Stimulated activated CD4-positive, alpha-beta T cell treated with anti-CD3 and anti-CD28 coated beads, Interleukin-4, amount 100 ng/mL, for 48 hours (primary cell): ENCODE results near the gene CDKN1A.
"Not testable (repeated sequence)": the region's sequence is repeated elsewhere in the genome, so short reads cannot be mapped to it uniquely, and the experiment has no call there.

ENCODE experiments used
- DNase-seq, 2 donors: peaks; one replicate each; pipeline ENCODE4 v3.0.0-alpha.2; 2020; ENCODE audit warnings: low read depth in 2 of 2

The CDKN1A gene

DNA sequence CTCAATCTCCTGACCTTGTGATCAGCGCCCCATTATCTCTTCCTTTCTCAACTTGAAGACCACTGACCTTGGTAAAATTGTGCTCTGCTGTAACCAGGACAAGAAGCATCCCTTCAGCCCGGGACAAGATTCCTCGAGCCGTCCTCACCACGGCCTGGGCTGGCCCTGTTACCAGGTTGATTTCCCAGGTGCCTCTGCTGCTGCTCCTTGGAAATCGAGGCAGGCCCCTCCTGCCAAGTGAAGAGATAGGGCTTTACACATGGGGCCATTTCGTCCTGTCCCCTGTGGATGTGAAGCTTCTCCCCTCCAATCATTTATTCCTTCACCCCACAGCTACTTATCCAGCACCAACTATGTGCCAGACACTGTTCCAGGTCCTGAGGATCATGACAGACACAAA is 40.6 kb downstream of the CDKN1A start:
- no peak for DNase-seq

DNA sequence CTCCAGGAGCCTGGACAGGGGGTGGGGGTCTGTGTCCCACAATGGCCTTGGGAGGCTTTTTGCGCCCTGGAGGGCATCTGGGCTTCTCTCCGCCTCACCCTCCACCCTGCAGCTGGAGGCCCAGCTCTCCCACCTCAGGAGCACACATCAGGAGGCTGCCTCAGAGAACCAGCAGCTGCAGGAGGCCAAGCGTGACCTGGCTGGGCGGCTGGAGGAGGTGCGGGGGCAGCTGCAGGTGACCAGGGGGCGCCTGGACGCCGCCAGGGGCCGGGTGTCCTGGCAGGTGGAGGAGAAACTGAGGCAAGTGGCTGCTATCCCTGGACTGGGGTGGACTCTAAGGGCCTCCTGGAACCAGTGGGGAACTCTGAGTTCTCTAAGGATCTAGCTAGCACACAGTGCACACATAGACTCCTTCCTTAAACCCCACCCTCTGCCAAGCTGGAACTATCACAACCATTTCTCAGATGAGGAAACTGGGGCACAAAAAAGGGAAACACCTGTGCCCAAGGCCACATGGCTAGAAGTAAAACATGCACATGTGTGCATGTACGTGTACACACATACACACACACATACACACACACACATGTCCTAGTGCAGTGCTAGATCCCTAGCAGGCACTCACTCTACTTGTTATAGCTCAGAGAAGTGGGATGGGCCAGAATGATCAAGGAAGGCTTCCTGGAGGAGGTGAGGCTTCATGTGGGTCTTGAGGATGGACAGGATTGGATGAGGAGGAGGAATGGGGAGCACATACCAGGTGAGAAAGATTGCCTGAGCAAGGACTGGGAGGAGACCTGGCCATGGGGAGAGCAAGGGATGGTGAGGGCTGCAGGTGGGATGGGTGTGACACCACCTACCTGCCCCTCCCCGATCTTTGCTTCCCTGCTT is 42.0 kb downstream of the CDKN1A start:
- no peak for DNase-seq

DNA sequence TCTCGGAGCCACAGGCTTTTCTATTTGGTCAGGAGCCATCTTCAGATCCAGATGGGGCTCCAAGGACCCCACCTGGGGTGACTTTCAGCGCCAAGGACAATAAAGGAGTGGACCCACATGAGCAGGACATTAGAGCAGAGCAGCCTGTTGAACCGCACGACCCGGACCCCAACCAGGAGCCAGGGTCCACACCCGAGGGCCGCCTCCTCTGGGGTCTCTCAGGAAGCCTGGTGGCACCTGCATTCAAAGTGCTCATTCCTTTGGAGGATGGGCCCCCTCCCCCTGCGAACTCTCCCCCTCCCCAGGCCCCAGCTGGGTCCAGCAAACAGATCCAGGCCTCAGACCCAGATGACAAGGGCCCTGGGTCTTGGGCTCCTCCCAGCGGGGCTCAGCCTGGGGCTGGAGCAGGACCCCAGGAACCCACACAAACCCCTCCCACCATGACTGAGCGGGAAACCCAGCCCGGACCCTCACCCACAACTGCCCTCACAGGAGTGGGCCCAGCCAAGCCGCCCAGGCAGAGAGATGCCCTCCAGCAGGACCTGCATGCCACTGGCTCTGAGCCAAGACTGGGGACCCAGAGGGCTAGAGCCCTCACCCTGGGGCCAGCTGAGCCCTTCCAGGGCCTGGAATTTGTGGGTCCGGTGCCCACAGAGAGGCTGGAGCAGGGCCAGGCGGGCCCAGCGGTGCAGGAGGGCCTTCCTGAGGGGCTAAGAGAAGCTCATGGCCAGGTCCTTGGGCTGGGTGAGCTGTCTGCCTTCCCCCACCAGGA is 43.0 kb downstream of the CDKN1A start:
- no peak for DNase-seq

DNA sequence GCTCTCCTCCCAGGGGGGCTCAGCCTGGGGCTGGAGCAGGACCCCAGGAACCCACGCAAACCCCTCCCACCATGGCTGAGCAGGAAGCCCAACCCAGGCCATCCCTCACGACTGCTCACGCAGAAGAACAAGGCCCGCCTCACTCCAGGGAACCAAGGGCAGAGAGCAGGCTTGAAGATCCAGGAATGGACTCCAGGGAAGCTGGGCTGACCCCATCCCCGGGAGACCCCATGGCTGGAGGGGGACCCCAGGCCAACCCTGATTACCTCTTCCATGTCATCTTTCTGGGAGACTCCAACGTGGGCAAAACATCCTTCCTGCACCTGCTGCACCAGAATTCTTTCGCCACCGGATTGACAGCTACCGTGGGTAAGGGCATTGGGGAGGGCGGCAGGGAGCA is 43.9 kb downstream of the CDKN1A start:
- DNase-seq: no peak

DNA sequence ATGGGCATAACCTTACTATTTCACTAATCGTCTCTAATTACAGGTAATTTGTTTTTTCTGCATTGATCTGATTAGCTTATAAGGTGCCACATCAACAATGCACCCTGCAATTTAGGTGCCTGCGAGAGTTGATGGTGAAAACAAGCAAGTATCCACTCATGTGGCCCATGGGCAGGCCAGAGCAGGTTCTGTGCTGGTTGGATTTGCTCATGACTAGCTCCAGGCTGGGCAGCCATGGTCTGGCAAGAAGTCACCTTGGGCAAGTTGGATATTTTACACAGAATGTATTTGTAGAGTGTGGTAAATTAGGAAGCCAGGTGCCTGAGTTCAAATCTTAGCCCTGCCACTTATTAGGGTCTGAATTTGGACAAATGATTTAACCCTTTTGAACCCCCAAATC is 44.4 kb downstream of the CDKN1A start:
- DNase-seq: no peak

DNA sequence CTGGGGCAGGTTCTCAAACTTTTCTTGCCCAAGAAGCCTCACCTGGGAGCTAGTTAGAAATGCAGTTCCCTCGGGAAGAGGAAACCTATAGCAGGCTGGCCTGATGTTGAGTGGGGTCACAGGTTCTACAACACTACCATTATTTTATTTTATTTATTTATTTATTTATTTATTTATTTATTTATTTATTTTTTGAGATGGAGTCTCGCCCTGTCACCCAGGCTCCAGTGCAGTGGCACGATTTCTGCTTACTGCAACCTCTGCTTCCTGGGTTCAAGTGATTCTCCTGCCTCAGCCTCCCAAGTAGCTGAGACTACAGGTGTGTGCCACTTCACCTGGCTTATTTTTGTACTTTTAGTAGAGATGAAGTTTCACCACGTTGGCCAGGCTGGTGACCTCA is 45.5 kb downstream of the CDKN1A start:
- DNase-seq: not testable (repeated sequence)

DNA sequence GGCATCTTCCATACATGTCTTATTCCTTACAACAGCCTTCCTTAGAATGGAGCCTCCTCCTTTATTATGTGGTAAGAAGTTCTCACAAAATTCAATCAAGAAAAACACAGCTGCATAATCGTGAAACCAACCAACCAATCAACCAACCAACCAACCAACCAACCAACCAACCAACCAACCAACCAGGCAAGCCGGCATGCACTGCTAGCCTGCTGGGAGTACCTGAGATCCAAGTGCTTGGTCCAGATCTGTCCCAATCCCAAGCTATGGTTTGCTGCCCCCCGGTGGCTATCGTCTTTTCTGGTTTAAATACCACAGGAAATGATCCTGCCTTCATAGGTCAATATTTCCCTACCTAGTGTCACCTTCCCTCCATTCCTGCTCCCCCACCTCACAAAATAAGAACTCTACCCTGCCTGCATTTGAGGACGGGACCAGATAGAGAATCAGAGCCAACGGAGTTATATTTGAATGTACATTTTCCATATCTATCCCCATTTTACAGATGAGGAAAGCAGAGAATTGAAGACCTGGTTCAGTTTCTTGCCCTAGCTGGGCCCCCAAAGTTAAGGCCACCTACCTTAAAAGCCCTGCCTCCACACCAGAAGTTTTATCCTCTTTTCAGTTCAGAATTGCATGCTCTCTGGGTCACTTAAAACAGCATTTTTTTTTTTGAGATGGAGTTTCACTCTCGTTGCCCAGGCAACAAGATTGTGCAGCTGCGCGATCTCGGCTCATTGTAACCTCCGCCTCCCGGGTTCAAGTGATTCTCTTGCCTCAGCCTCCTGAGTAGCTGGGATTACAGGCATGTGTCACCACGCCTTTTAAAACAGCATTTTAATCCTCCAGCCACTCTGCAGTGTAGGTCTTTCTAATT is 46.2 kb downstream of the CDKN1A start:
- DNase-seq: peak; percentile 56 to 64

DNA sequence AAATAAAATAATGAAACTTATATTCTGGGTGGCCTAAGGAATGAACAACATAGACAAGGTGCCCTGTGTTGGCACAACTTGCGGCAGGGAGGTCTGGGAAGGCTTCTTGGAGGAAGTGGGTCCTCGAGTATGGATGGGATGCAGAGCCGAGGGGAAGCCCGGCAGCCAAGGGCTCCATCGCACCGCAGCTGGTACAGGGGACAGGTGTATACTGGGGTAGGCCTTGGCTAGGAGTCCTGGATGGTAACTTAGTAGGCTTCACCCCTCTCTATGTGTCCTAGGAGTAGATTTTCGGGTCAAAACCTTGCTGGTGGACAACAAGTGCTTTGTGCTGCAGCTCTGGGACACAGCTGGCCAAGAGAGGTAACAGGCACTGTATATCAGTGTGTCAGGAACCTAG is 47.1 kb downstream of the CDKN1A start:
- no peak for DNase-seq

DNA sequence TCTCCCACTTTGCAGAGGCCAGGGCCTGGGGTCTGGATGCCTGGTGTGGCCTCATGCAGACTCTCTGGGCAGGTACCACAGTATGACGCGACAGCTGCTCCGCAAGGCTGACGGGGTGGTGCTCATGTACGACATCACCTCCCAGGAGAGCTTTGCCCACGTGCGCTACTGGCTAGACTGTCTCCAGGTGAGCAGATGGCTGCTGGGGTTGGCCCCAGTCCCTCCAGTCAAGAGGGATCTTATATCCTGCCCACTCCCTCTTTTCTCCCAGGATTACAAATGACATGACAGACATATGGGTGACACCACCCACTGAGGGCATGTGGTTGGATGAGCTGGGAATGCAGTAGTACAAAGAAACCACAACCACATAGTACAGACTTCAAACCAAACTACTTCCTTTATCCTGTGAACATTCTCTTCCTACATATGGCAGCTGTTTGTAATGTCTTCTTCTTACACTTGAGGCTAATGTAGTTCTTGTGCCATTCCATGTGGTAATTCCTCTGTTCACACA is 49.0 kb downstream of the CDKN1A start:
- no peak for DNase-seq

DNA sequence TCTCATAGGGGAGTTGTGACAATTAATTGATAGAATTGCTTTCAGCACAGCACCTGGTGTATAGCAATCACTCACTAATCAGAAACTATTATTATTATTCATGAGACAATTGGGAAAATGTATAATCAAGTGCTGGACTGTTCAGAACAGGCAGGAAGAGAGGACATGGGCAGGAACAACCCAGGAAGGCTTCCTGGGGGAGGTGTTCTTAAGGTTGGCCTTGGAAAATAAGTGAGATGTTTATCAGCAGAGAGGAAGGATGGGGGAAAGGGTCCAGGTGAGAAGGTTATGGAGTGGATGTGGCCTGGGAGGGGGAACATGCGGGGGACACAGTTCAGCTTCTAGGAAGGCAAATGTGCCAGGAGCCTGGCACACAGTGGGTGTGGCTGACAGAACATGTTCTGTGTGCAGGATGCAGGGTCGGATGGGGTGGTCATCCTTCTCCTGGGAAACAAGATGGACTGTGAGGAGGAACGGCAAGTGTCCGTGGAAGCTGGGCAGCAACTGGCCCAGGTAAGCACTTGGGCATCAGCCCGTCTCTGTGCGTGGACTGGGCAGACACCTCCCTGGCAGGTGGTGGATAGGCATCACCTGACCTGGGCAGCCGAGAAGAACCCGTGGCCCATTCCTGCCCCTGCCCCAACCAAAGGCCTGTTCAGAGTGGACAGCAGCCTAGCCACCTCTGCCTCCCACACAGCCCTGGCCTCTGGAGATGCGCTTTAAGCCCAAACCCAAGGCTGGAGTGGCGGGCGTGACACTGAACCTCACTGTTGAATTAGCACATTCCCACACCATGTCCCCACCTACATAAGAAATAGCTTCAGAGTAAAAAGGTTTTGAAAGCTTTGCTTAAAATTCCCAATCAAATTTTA is 50.0 kb downstream of the CDKN1A start:
- no peak for DNase-seq

DNA sequence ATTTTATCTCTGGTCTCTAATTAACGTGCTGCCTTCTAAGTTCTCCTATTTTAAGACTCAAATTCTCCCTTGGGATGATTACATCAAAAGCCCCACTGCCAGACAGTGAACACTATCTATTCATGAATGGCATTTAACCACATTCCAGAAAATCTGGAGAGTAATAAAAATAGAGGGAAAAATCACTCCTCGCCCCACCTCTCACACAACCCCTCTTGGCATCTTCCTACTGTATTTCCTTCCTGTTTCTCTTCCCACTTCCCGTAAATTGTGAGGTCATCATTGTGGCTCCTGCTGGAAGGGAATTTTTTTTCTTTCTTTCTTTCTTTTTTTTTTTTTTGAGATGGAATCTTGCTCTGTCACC is 50.6 kb downstream of the CDKN1A start:
- no peak for DNase-seq

DNA sequence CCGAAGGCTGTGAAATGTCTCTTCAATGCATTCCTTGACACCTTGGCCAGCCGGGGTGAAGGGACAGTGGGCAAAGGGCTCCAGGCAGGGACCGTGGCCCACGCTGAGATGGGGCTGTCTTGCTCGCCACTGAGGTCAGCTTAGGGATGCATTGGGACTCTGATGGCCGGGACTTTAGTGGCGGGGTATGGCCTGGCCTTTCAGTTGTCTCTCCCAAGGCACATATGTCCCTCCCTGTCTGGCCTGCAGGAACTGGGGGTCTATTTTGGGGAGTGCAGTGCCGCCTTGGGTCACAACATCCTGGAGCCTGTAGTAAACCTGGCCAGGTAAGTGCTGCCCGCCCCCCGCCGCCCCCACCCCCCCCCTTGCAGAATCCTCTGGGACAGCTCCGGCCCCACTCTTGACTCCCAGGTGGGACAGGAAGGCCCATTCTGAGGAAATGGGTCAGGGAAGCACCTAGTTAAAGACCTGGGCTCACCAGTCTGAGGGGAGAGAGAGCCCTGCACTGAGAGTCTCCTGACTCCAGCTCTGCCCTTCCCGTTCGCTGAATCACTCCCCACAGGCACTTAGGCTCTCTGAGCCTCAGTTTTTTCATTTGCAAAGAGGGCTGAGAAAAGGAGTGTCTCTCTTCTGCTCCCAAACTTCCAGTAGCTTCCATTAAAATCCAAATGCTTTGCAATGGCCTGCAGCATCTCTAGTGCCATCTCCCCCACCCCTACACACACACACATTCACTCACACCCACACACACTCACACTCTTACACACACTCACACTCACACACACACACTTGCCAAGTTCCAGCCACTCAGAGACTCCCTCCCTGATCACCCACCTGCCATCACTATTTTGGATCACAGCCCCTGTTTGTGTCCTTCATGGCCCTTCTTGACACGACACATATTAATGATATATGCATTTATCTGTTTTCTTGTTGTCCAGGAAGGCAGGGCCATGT is 52.2 kb downstream of the CDKN1A start:
- DNase-seq: no peak

DNA sequence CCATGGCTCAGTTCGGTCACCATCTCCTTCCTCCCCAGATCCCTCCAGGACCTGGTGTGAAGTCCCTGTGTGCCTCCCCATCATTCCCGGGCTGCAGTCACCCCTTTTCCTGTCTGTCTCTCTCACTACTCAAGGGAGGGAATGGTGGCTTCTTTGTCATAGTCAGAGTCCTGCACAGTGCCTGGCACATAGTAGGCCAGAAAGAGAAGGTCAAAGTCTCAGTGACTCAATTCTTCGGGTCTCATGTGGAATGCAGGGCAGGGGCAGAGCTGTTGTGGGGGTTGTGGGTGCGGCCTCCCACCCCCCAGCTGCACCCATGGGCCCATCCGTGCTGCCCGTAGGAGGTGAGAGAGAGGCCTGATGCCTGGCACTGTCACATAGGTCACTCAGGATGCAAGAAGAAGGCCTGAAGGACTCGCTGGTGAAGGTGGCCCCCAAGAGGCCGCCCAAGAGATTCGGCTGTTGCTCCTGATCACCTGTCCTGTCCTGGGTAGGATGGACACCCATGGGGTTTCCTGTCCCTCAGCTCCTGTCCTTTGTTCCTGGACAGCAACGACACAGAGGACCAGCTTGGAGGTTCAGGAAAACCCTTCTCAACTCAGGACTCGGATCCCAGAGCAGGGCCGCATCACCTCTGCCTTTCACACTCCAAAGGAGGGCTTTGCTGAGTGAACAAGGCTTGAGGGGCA is 53.3 kb downstream of the CDKN1A start:
- no peak for DNase-seq

DNA sequence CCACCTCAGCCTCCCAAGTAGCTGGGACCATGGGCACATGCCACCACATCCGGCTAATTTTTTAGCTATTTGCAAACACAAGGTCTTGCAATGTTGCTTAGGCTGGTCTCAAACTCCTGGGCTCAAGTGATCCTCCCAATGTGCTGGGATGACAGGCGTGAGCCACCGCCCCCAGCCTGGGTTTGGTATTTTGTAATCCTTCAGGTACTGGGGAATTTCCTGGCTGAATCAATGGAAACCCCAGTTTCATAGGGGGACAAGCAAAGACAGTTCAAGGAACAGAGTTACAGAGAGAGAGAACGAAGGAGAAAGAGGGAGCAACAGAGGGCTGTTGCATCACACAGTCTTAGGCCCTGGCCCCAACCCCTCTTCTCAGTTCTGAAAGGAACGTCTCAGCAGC is 54.8 kb downstream of the CDKN1A start:
- DNase-seq: no peak

DNA sequence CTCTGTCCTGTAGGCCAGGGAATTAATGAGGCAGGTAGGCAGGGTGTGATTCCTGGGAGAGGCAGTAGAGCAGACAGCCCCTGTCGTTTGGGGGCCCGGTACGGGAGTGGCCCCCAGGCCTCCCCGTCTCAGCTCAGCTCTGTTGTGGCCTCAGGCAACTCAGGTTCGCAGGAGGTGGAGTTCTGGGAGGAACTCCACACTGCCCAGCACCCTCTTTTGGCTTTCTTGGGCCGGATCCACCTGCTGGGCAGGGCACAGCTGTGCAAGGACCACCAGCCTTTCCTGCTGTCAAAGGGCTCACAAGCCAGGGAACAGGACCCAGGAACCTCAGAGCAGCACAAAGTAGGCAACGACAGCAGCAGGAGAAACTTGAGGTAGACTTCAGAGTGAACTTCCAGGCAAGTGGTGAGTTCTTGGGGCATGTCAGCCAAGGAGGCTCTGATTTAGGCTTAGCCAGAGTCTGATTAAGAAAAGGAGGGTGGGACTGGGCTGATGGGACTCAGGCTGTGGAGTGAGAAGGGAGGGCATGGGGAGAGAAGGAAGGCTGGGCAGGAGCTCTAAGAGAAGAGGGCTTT is 56.1 kb downstream of the CDKN1A start:
- no peak for DNase-seq

DNA sequence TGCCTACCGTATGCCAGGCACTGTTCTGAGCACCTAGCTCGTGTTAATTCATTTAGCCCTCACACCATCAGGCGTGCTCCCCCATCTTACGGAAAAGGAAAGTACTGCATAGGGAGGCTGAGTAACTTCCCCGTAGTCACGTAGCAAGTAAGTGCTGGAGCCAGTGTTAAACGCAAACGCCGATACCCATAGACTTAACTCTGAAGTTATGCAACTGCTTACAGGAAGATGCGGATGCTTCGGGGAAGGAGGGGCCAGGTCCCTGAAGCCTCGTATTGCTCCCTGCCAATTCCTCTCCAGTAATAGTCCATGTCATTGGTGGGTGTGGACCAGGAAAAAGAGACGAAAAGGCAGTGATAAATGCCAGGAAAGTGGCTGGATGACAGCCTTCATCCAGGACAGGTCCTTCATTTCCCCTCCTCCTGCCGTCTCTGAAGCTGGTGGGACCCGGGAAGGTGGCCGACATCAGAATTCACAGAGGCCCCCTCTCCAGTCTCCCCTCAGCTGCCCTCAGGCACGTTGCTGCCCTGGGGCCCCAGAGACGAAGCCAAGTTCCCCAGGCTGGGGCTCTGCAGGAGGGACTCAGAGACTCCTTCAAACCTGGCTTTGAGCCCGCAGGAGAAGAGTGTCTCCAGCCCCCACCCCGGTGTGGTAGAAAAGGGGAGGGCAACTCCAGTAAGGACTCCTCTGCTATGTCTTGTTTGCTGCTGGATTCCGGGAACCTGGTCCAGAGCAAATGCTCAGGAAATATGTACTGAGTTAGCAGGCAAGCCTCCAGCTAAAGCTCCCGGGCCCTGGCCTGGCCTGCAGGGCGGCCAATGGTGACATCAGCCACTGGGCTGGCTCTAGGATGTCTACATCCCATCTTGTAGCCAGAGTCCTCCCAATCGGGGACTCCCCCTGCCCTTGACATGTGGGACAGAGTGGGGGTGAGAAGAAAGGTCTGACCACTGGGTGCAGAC is 56.9 kb downstream of the CDKN1A start:
- peak in 1 of 2 donors; percentile 22 for DNase-seq
